GM12891 (cell line): Measurements from ENCODE around the gene TMEM178A.
A peak's percentile ranks its signal among the peaks of the same experiment; 100 is the strongest.

Source experiments
- DNase-seq: peaks from one replicate; pipeline ENCODE4 v3.0.0; 2011; ENCODE audit warnings: low spot score; ENCODE audit not compliant: insufficient read length
- FAIRE-seq: peaks from 2 replicates; lab custom pipeline; 2011; peaks lifted over from hg19 to GRCh38; lab: Jason Lieb, UNC
- PAX5 ChIP-seq: IDR thresholded peaks from 2 replicates; pipeline ENCODE4 v1.6.1; 2011; ENCODE audit warnings: low read length, moderate library complexity, mild to moderate bottlenecking; ENCODE audit not compliant: insufficient read depth, severe bottlenecking
- POLR2A ChIP-seq: IDR thresholded peaks from 2 replicates; pipeline ENCODE4 v1.6.1; 2011; ENCODE audit warnings: low read depth, low read length, control low read depth
- POLR2AphosphoS5 ChIP-seq: IDR thresholded peaks from 2 replicates; pipeline ENCODE4 v1.6.1; 2011; ENCODE audit warnings: low read depth, low read length, control low read depth
- POU2F2 ChIP-seq: IDR thresholded peaks from 2 replicates; pipeline ENCODE4 v1.6.1; 2011; ENCODE audit warnings: low read depth, mild to moderate bottlenecking, control low read depth, low read length, moderate library complexity
- SPI1 ChIP-seq: IDR thresholded peaks from 2 replicates; pipeline ENCODE4 v1.6.1; 2011; ENCODE audit warnings: low read depth, low read length, control low read depth
- TAF1 ChIP-seq: IDR thresholded peaks from 2 replicates; pipeline ENCODE4 v1.6.1; 2011; ENCODE audit warnings: low read depth, low read length, control low read depth

Gene TMEM178A

GRCh38 chr2:39733070-39733674, 67.5 kb downstream of the TMEM178A start:
- TF ChIP-seq TAF1 (no peak), POU2F2 (no peak), SPI1 (no peak), PAX5 (no peak), POLR2AphosphoS5 (0 out of 2 replicates have a peak, but pooled peaks have one; percentile 38)
- FAIRE-seq, result no peak
- DNase-seq, result no peak

DNA sequence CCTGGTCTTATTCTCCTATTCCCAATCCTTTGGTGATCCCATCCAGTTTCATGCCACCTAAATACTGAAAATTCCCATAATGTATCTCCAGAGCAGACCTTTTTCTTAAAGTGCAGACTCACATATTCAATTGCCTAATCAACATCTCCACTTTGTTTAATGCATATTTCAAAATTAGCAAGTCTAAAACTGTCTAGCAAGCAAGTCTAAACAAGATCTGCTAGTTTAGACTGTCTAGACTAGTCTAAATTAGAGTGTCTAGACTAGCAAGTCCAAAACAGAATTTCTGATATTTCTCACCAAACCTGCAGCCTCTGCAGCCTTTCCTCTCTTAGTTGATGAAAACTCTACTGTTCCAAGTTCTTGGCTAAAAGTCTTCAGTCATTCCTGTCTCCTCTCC, 68.7 kb downstream of the TMEM178A start:
- FAIRE-seq (no peak), DNase-seq (no peak)
- TF ChIP-seq POLR2AphosphoS5, result no peak
- no peak for TF ChIP-seq POLR2A
- TF ChIP-seq SPI1, result no peak
- no peak for TF ChIP-seq POU2F2
- no peak for TF ChIP-seq PAX5
- no peak for TF ChIP-seq TAF1

GRCh38 chr2:39735648-39736047, 69.9 kb downstream of the TMEM178A start:
- no peak for TF ChIP-seq SPI1
- TF ChIP-seq PAX5, result no peak
- TF ChIP-seq POU2F2, result no peak
- TF ChIP-seq POLR2A, result no peak
- no peak for TF ChIP-seq POLR2AphosphoS5
- no peak for TF ChIP-seq TAF1
- FAIRE-seq, result no peak
- DNase-seq, result no peak

GRCh38 chr2:39736640-39737039, 70.9 kb downstream of the TMEM178A start:
- DNase-seq (no peak), FAIRE-seq (no peak)
- TF ChIP-seq SPI1 (no peak), POU2F2 (no peak), POLR2A (no peak), POLR2AphosphoS5 (no peak), TAF1 (no peak), PAX5 (no peak)

- FAIRE-seq (no peak), DNase-seq (no peak)
- TF ChIP-seq SPI1 (no peak), POU2F2 (no peak), POLR2A (no peak), POLR2AphosphoS5 (no peak), TAF1 (no peak), PAX5 (no peak)
Observed at GRCh38 chr2:39737661-39738060, 71.9 kb downstream of the TMEM178A start.

DNA sequence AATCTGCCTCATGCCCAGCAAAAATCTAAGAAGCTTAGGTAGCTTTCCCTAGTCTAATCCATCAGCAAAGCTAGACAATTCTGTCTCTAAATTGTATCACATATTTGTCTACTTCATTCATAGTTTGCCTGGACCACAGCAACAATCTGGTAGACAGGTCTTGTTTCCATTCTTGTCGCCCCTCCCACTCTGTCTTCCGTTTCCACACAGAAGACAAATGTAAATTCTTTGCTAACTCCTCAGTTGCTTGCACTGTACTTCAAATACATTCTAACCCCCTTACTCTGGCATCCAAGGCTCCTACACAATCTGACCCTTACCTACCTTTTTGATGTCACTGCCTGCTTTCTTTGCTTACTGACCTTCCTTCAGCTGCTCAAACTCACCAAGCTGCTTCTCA, 73.2 kb downstream of the TMEM178A start:
- FAIRE-seq (no peak), DNase-seq (no peak)
- TF ChIP-seq POLR2A (no peak), POU2F2 (no peak), TAF1 (no peak), PAX5 (no peak), SPI1 (no peak), POLR2AphosphoS5 (no peak)

DNA sequence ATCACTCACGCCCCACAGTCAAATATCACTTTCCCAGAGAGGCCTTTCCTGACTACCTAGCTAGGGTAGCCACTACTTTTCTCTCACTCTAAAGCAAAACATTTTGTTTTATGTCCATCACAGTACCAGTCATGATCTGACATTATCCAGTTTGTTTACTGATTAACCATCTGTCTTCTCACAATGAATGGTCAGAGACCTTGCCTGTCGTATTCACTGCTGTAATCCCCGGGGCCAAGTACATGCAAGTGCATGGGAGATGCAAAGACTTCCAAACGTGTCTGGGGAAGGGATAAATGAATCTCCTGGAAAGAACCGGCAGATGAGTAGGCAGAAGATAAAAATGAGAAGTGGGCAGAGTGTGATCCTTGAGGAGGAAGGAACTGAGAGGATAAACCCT, 73.7 kb downstream of the TMEM178A start:
- FAIRE-seq (no peak), DNase-seq (no peak)
- no peak for TF ChIP-seq POU2F2

DNA sequence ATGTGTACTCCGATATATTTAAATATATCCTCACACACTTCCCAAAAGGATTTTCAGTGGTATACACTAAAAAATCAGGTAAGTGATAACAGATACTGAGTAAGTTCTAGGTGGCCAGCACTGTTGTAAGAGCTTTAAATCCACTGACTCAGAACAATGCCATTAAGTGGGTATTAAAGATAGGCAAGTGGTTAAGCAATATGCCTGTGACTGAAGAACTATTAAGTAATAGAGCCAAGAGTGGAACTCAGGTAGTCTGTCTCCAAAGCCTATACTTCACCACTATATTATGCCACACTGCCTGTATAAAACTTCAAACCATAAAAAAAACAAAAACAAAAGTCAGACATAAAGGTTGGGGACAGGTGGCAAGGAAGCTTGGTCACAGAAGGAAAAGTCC, 76.2 kb downstream of the TMEM178A start:
- TF ChIP-seq SPI1 (no peak), POLR2AphosphoS5 (no peak), TAF1 (no peak), POLR2A (no peak), PAX5 (no peak), POU2F2 (no peak)
- DNase-seq (no peak), FAIRE-seq (no peak)

DNA sequence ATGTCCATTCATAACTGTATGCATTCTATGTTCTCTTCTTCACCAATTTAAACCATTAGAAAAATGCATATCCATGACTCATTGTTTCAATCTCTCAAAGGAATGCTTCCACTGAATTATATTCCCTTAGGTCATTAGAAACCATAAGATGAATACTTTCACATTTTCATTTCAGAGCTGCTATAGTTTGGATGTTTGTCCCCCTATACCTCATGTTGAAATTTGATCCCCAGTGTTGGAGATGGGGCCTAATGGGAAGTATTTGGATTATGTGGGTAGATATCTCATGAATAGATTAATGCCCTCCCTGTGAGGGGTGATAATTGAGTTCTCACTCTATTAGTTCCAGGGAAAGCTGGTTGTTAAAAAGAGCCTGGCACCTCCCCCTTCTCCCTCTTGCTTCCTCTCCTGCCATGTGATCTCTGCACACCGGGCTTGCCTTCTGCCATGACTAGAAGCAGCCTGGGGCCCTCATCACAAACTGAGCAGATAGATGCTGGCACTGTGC, 77.6 kb downstream of the TMEM178A start:
- no peak for TF ChIP-seq TAF1
- TF ChIP-seq PAX5, result no peak
- no peak for TF ChIP-seq POU2F2
- FAIRE-seq, result no peak
- no peak for DNase-seq

GRCh38 chr2:39755466-39755865, 89.7 kb downstream of the TMEM178A start:
- no peak for DNase-seq
- no peak for FAIRE-seq
- TF ChIP-seq POLR2A, result no peak
- TF ChIP-seq SPI1, result no peak
- no peak for TF ChIP-seq TAF1
- TF ChIP-seq POLR2AphosphoS5, result no peak
- TF ChIP-seq PAX5, result no peak
- no peak for TF ChIP-seq POU2F2

DNA sequence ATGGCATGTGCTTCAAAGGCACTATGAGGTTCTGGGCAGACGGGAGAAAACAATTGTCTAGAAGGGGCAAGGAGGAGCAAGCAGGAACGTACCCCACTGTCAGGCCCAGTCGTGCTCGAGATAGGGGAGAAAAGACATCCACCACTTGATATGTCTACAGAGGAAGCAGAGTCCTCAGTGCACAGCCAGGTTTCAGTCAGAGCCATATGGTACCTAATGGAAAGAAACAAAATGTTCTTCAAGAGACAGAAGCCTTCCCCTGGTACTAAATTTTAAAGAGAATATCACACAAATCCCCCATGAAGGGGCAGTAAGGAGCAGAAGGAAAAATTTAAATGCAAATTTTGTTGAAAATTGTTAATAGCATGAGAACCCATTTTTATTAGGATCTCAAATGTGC, 91.4 kb downstream of the TMEM178A start:
- TF ChIP-seq PAX5 (no peak), POLR2AphosphoS5 (no peak), SPI1 (no peak), POLR2A (no peak), TAF1 (no peak), POU2F2 (no peak)
- peak; percentile 16 for FAIRE-seq
- DNase-seq, result no peak
